Activated CD4-positive, CD25-positive, alpha-beta regulatory T cell treated with anti-CD3 and anti-CD28 coated beads, Interleukin-2, amount 50 U/mL, for 72 hours (primary cell): Measurements from ENCODE around the gene ZNF630.
"Not testable (repeated sequence)": the region's sequence is repeated elsewhere in the genome, so short reads cannot be mapped to it uniquely, and the experiment has no call there.

ENCODE experiments used
- DNase-seq: peaks from one replicate; pipeline ENCODE4 v3.0.0; 2021

Gene ZNF630

DNA sequence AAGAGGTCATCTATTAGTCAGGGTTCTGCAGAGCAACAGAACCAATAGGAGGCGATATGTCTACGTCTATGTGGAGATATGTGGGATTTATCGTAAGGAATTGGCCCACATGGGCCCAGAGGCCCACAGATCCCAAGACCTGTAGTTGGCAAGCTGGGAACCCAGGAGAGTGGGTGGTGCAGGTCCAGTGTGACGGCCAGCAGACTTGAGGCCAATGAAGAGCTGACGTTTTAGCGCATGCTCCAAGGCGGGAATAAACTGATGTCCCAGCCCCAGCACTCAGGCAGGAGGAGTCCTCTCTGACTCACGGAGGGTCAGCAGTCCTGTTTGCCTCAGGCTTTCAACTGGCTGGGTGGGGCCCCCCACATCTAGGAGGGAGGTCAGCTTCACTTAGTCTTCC is 43.3 kb downstream of the ZNF630 start:
- DNase-seq = no peak

DNA sequence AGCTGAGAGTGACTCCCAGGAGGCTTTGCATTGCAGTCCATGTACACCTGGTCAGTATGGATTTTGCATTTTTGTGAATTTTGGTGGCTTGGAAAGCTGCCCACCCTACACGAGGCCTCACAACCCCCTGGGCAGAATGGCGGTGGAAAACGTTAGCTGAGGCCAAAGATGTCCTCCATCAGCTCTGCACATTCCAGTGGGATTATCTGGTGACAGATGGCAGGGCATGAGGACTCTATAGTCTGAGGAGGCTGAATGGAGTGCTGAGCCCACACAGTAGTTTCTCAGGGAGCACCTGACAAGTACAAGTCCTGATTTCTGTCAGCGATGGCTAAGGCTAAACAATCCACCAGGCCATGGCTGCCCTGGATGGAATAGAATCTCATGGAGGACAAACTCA is 43.9 kb downstream of the ZNF630 start:
- not testable (repeated sequence) for DNase-seq

GRCh38 chrX:48025561-48025960 is 45.9 kb downstream of the ZNF630 start:
- no peak for DNase-seq

GRCh38 chrX:48022738-48023137 is 48.7 kb downstream of the ZNF630 start:
- DNase-seq = no peak

DNA sequence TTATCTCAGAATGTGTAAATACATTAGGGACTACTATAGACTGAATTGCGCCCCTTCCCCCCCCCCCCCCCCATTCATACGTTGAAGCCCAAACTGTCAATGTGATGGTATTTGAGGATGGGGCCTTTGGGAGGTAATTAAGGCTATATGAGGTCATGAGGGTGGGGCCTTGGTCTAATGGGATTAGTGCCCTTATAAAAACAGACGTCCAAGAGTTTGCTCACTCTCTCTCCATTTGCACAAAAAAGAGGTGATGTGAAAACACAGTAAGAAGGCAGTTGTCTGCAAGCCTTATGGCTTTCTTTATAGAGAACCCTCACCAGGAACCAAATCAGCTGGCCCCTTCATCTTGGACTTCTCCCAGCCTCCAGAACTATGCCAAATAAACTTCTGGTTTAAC is 49.3 kb downstream of the ZNF630 start:
- DNase-seq = no peak

- DNase-seq = peak; percentile 74
These were observed 50.2 kb downstream of the ZNF630 start for GRCh38 chrX:48021026-48021900.

- DNase-seq = not testable (repeated sequence)
These were observed 51.0 kb downstream of the ZNF630 start for GRCh38 chrX:48020472-48020871.

GRCh38 chrX:48019892-48020291 is 51.5 kb downstream of the ZNF630 start:
- DNase-seq = not testable (repeated sequence)

GRCh38 chrX:48016583-48017310 is 54.7 kb downstream of the ZNF630 start:
- DNase-seq = not testable (repeated sequence)

GRCh38 chrX:48009445-48009960 is 61.9 kb downstream of the ZNF630 start:
- DNase-seq = not testable (repeated sequence)
